ENCODE results near the gene ACSF2. TPM values are rescaled to one million over a fixed set of nuclear protein-coding genes. Genes with fewer than 3 reads are reported as not detected.

The ACSF2 gene
- polyA plus RNA-seq, 1 donor (not counting 4 experiments of a cell fraction or from before 2014, with no cell fraction given): 71.9 TPM

- FAIRE-seq: no peak
- H3K9me1 ChIP-seq (ENCODE audit: control insufficient read depth, extremely low read depth, insufficient read depth, low read length): no peaks in the 10 kb centered on the region
- TF ChIP-seq, protein P1, sequence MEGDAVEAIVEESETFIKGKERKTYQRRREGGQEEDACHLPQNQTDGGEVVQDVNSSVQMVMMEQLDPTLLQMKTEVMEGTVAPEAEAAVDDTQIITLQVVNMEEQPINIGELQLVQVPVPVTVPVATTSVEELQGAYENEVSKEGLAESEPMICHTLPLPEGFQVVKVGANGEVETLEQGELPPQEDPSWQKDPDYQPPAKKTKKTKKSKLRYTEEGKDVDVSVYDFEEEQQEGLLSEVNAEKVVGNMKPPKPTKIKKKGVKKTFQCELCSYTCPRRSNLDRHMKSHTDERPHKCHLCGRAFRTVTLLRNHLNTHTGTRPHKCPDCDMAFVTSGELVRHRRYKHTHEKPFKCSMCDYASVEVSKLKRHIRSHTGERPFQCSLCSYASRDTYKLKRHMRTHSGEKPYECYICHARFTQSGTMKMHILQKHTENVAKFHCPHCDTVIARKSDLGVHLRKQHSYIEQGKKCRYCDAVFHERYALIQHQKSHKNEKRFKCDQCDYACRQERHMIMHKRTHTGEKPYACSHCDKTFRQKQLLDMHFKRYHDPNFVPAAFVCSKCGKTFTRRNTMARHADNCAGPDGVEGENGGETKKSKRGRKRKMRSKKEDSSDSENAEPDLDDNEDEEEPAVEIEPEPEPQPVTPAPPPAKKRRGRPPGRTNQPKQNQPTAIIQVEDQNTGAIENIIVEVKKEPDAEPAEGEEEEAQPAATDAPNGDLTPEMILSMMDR (optimal IDR thresholded peaks at IDR 0.05 in 1 of 3, IDR thresholded peaks at IDR 0.05 in 1 of 3, conservative IDR thresholded peaks at IDR 0.05 in 1 of 3; ENCODE audit: extremely low read depth in 1 of 3, insufficient read depth in 2 of 3, low read length in 3 of 3): no peak
- TF ChIP-seq EZH2 (IDR thresholded peaks at IDR 0.05; ENCODE audit: low read length): no peak
- DNase-seq (ENCODE audit: low read depth, low spot score): no peak
- peaks cover 3% of the 10 kb centered on the region for H4K20me1 ChIP-seq (ENCODE audit: control insufficient read depth, extremely low read depth, insufficient read depth, low read length)
- dilution Hi-C loops (cut with MboI; ENCODE audit: extremely low pct_ligation_motif_present, low sequenced_read_pairs): no loop called here
- H3K4me2 ChIP-seq (ENCODE audit: control insufficient read depth, extremely low read depth, insufficient read depth, low read depth, low read length): no peak overlapping the region
- no peak overlapping the region for H3K9ac ChIP-seq (ENCODE audit: control insufficient read depth, extremely low read depth, insufficient read depth, low read length)
- H3K79me2 ChIP-seq (ENCODE audit: control insufficient read depth, insufficient read depth, low read length): peaks cover 41% of the 10 kb centered on the region
- H3K27ac ChIP-seq (ENCODE audit: control insufficient read depth, insufficient read depth, low read length): no peak overlapping the region
- no peak overlapping the region for H2AFZ ChIP-seq (ENCODE audit: control insufficient read depth, low read length)
- no peaks in the 10 kb centered on the region for H3K4me1 ChIP-seq (ENCODE audit: control insufficient read depth, extremely low read depth, insufficient read depth, low read length)
- peaks cover 62 to 74% of the 10 kb centered on the region in 2 experiments for H3K36me3 ChIP-seq (ENCODE audit: control insufficient read depth in 2 of 2, extremely low read depth in 1 of 2, insufficient read depth in 2 of 2, low read length in 2 of 2)
- H3K9me3 ChIP-seq (ENCODE audit: control insufficient read depth, low read depth, low read length): no peaks in the 10 kb centered on the region
- H3K27me3 ChIP-seq (ENCODE audit: control insufficient read depth, extremely low read depth, insufficient read depth, low read length): no peaks in the 10 kb centered on the region
- no peak overlapping the region for H3K4me3 ChIP-seq (ENCODE audit: control insufficient read depth in 2 of 3, extremely low read depth in 1 of 3, insufficient read depth in 2 of 3, low read depth in 1 of 3, low read length in 3 of 3)
Observed at GRCh38 chr17:50386510-50386909, 39.5 kb upstream of the ACSF2 start.

DNA sequence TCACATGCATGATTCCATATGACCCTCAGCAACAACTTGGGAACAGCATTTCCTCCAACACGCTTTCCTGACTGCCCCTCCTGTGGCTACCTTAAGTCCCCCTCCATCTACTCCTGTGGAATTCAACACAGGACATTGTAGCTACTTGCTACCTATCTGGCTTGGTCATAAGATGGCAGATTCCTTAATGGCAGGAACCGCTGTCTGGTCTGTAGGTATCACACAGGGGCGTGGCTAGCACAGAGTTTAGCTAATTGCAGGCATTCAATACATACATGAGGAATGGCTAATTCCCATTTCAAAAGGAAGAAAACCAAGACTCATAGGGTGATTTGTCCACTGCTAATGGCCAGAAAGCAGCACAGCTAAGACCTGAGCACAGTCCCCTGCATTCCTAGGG lies 37.3 kb upstream of the ACSF2 start:
- H3K9me1 ChIP-seq (ENCODE audit: control insufficient read depth, extremely low read depth, insufficient read depth, low read length): no peaks in the 10 kb centered on the region
- peaks cover 58% of the 10 kb centered on the region for H3K79me2 ChIP-seq (ENCODE audit: control insufficient read depth, insufficient read depth, low read length)
- peaks cover 64 to 84% of the 10 kb centered on the region in 2 experiments for H3K36me3 ChIP-seq (ENCODE audit: control insufficient read depth in 2 of 2, extremely low read depth in 1 of 2, insufficient read depth in 2 of 2, low read length in 2 of 2)
- dilution Hi-C loops (cut with MboI; ENCODE audit: extremely low pct_ligation_motif_present, low sequenced_read_pairs): no loop called here
- H3K4me2 ChIP-seq (ENCODE audit: control insufficient read depth, extremely low read depth, insufficient read depth, low read depth, low read length): no peak overlapping the region
- H3K4me1 ChIP-seq (ENCODE audit: control insufficient read depth, extremely low read depth, insufficient read depth, low read length): no peaks in the 10 kb centered on the region
- DNase-seq (ENCODE audit: low read depth, low spot score) (no peak), FAIRE-seq (no peak)
- peaks cover 7% of the 10 kb centered on the region for H4K20me1 ChIP-seq (ENCODE audit: control insufficient read depth, extremely low read depth, insufficient read depth, low read length)
- H3K9me3 ChIP-seq (ENCODE audit: control insufficient read depth, low read depth, low read length): no peaks in the 10 kb centered on the region
- H3K4me3 ChIP-seq (ENCODE audit: control insufficient read depth in 2 of 3, extremely low read depth in 1 of 3, insufficient read depth in 2 of 3, low read depth in 1 of 3, low read length in 3 of 3): no peak overlapping the region
- H3K9ac ChIP-seq (ENCODE audit: control insufficient read depth, extremely low read depth, insufficient read depth, low read length): no peak overlapping the region
- H3K27me3 ChIP-seq (ENCODE audit: control insufficient read depth, extremely low read depth, insufficient read depth, low read length): no peaks in the 10 kb centered on the region
- TF ChIP-seq, protein P1 (optimal IDR thresholded peaks at IDR 0.05 in 1 of 3, IDR thresholded peaks at IDR 0.05 in 1 of 3, conservative IDR thresholded peaks at IDR 0.05 in 1 of 3; ENCODE audit: extremely low read depth in 1 of 3, insufficient read depth in 2 of 3, low read length in 3 of 3): no peak
- no peak for TF ChIP-seq EZH2 (IDR thresholded peaks at IDR 0.05; ENCODE audit: low read length)
- no peak overlapping the region for H2AFZ ChIP-seq (ENCODE audit: control insufficient read depth, low read length)
- H3K27ac ChIP-seq (ENCODE audit: control insufficient read depth, insufficient read depth, low read length): no peak overlapping the region
